Activated CD8-positive, alpha-beta memory T cell treated with anti-CD3 and anti-CD28 coated beads for 36 hours (primary cell): ENCODE measurements around the gene BSN. TPM values are rescaled to one million over a fixed set of nuclear protein-coding genes. Genes with fewer than 3 reads are reported as not detected.

Experiments
- CTCF ChIA-PET: fragments of 350-600 bp; sonication (Branson Sonifier 250); formaldehyde crosslinking; loops from one replicate; lab custom pipeline; 2021; ENCODE audit warnings: antibody characterized with exemption; lab: Charles Lee
- POLR2A ChIA-PET: fragments of 350-600 bp; sonication (Branson Sonifier 250); formaldehyde crosslinking; loops from one replicate; lab custom pipeline; 2021; ENCODE audit warnings: antibody characterized with exemption; lab: Charles Lee
- total RNA-seq, 2 experiments: library from RNA; stranded (reverse); gene quantifications; one replicate each; pipeline ENCODE4 v1.2.3, GENCODE V29; 2021

Gene BSN, protein sequence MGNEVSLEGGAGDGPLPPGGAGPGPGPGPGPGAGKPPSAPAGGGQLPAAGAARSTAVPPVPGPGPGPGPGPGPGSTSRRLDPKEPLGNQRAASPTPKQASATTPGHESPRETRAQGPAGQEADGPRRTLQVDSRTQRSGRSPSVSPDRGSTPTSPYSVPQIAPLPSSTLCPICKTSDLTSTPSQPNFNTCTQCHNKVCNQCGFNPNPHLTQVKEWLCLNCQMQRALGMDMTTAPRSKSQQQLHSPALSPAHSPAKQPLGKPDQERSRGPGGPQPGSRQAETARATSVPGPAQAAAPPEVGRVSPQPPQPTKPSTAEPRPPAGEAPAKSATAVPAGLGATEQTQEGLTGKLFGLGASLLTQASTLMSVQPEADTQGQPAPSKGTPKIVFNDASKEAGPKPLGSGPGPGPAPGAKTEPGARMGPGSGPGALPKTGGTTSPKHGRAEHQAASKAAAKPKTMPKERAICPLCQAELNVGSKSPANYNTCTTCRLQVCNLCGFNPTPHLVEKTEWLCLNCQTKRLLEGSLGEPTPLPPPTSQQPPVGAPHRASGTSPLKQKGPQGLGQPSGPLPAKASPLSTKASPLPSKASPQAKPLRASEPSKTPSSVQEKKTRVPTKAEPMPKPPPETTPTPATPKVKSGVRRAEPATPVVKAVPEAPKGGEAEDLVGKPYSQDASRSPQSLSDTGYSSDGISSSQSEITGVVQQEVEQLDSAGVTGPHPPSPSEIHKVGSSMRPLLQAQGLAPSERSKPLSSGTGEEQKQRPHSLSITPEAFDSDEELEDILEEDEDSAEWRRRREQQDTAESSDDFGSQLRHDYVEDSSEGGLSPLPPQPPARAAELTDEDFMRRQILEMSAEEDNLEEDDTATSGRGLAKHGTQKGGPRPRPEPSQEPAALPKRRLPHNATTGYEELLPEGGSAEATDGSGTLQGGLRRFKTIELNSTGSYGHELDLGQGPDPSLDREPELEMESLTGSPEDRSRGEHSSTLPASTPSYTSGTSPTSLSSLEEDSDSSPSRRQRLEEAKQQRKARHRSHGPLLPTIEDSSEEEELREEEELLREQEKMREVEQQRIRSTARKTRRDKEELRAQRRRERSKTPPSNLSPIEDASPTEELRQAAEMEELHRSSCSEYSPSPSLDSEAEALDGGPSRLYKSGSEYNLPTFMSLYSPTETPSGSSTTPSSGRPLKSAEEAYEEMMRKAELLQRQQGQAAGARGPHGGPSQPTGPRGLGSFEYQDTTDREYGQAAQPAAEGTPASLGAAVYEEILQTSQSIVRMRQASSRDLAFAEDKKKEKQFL (N-terminal part only)
- total RNA-seq = under 1 TPM; 0.25 to 0.30 TPM

DNA sequence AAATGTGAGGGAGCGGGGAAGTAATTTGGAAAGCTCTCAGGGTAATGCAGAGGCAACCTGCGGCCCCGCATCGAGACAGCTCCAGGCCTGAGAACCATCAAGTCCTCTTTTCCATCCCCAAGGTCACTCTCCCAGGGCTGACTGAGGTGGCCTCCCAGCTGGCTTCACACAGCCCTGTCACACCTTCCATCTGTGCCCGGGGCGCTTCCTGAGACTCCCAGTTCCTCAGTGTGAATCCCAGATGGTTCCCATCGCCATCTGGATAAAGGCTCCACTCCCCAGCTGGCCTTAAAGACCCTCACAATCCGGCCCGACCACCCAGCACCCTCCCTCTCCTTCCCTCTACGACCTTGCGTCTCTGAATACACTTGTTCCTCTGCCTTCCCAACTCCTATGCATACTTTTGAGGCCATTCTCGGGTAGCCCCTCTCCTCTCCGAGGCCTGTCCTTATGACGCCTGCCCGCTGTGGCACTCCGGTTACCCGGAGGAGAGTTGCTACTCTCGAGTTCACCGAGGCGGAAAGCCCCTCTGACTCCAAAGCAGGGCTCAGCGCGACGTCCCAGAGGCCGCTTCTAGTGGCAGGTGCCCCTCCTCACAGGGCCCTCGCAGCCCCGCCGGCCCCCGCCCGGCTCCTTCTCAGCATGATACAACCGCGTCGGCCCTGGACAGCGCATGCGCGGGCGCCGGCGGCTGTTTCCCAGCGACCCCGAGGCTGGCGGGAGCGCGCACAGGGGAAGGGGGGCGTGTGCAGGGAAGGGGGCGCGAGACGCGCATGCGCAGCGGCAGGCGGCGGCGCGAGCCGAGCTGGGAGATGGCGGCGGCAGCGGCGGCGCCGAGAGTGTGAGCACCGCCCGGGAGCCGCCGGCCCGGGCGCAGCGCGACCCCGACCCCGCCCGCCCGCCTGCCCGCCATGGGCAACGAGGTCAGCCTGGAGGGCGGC is at the start of gene BSN:
BSN (plus strand) TSS at position 786 of the 941 bp plus-strand sequence; CDS start at position 912, 126 bp downstream.
- POLR2A ChIA-PET = interaction anchor here (0.8 to 1.0 kb wide), 2 partner anchors 14 to 170 kb away, joined by 3 read pairs; partner anchors contain the start of gene GMPPB
- CTCF ChIA-PET = interaction anchor here (0.6 to 5.5 kb wide), 4 partner anchors 14 to 118 kb away, joined by 3 to 33 read pairs (median 10); no protein-coding TSS in a partner anchor

DNA sequence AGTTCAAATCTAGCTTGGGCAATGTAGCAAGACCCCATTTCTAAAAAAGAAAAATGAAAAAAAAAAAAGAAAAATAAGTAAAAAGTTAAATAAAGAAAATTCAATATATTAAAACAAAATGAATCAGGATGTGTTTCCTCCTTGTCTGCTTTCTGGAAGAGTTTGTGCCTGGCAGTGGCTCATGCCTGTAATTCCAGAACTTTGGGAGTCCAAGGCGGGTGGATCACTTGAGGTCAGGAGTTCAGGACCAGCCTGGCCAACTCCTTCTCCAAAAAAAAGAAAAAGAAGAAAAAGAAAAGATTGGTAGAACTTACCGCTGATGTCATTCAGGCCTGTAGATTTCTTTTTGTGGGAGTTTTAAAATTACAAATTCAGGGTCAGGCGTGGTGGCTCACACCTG is 47.4 kb upstream of the BSN start:
- ChIA-PET CTCF (interaction anchor here (0.5 kb wide), 1 partner anchor 28 kb away, joined by 7 read pairs; no protein-coding TSS in a partner anchor), POLR2A (no interaction called here)

DNA sequence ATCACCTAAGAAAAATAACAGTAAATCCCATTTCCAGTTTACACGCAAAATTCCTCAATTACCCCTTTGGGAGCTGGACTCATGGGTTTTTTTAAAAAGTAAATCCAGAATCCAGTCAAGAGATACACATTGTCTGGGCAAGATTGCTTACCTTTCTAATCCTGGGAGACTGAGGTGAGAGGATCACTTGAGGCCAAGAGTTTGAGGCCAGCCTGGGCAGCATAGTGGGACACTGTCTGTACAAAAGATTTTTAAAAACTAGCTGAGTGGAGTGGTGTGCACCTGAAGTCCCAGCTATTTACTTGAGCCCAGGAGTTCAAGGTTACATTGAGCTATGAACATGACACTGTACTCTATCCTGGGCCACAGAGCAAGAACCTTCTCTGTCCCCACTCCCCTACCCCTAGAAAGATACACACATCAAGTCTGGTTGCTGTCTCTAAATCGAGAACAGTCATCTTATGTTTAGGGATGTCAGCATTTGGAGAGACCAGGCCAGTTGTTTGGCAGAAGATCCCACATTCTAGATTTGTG is 45.2 kb upstream of the BSN start:
- ChIA-PET CTCF (no interaction called here), POLR2A (no interaction called here)

DNA sequence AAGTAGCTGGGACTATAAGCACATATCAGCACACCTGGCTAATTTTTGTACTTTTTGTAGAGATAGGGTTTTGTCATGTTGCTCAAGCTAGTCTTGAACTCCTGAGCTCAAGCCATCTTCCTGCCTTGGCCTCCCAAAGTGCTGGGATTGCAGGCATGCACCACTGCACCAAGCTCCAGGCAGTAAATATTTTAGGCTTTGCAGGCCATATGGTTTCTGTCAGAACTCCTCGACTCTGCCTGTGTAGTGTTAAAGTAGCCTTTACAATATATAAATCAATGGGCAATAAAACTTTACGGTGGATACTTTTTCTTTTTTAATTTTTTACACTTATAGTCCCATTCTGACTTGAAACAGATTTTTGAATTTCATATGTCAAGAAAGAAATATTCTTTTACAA is 42.6 kb upstream of the BSN start:
- POLR2A ChIA-PET = no interaction called here
- CTCF ChIA-PET = interaction anchor here (0.7 to 1.0 kb wide), 2 partner anchors 14 to 117 kb away, joined by 3 read pairs; no protein-coding TSS in a partner anchor

DNA sequence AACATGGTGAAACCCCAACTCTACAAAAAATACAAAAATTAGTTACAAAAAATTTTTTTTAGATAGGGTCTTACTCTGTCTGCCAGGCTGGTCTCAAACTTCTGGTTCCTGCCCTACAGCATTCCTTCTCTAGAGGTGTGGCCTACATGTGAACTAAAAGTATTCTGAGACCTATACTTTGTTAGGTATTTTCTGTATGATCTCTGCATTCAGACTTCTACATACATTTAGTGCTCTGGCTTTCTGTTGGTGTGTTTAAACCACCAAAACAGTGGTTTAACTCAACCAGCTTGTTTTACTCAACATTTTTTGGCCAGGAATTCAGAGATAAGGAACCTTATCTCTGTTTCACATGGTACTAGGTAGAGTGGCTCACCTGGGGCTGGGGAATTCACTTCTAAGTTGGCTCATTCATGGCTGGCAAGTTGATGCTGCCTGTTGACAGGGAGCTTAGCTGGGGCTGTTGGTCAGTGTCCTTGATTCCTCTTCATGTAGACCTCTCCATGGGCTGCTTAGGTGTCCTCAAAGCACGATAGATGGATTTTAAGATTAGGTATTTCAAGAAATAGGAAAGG is 41.4 kb upstream of the BSN start:
- POLR2A ChIA-PET = no interaction called here
- CTCF ChIA-PET = interaction anchor here (0.9 kb wide), 1 partner anchor 27 kb away, joined by 3 read pairs; no protein-coding TSS in a partner anchor

DNA sequence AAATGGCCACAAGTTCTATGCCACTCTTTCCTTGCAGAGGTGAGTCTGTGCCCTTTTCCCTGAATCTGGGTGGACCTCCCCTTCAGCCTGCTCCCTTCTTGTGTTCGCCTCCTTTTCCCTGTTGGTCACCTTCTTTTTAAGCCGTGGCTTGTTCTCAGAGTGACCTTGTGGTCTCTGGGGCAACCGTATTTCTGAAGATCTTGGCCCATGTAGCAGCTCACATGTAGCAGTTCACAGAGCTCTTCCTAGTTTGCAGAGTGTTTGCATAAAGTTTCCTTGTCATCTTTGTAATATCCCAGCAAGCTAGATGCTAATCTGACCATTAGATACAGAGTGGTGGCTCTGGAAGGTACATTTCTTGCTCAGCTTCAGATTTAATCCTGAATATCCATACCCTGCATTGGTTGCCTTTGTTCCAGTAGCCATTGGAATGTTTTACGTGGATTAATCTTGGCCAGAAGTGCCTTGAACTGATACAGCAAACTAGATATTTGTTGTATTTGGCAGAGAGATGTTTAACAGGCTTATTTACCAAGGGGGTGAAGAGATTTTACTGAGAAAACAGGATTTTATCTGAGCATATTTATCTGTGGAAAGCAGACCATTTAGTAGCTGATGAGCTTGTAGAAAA is 40.7 kb upstream of the BSN start:
- CTCF ChIA-PET = interaction anchor here (0.6 to 0.9 kb wide), 2 partner anchors 23 to 26 kb away, joined by 3 to 6 read pairs; no protein-coding TSS in a partner anchor
- POLR2A ChIA-PET = no interaction called here

DNA sequence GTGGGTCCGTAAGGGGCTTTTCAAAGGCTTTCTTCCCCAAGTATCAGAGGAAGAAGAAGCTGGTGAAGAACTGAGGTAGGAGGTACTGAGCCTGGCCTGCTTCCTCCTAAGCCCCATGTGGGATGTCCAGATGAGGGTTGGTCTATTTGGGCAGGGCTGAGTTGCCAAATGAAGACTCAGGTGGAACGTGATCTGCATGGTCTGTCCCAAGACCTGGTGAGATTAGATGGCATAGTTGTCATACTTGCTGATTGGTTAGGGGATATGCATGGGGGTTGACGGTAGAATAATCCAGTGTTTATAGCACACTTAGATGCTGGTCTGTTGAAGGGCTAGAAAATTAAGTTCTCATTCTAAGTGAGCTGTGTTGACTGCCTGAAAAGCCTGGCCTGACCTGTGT is 36.3 kb upstream of the BSN start:
- ChIA-PET CTCF (no interaction called here), POLR2A (no interaction called here)

DNA sequence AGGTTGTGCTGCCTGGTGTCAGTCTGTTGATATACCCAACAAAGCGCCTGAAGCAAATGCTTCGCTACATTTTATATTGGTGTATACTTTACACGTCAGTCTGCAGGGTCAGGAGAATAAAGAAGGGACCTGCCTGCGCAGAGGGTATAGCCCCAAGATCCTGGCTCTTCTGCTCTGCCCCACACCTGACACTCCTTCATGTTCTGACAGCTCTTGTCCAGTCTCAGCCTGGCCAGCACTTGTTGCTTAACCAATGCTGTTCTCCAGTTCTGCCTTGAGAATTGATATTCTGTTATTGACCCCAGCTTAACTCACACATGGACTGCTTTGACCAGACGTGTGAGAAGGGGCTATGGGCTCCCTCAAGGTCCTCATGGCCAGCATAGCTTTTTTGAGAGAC is 35.8 kb upstream of the BSN start:
- POLR2A ChIA-PET = no interaction called here
- CTCF ChIA-PET = no interaction called here

DNA sequence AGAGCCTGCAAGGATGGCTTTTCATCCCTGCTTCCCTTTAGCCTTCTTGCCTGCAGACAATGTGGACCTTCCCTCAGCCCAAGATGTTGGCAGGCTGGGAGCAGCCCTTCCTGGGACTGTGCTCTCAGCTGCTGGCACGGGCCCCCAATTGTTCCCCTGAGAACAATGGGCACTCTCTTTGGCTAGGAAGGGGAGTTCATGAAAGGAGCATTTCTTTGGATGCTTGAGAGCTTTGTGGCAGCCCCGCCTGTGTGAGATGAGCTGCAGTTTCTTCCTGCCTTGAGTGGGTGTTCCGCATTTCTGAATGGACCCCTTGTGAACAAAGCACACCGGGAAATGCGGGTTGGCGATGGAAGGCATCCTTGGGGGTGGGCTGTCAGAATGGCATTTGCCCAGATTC is 35.0 kb upstream of the BSN start:
- ChIA-PET CTCF (no interaction called here), POLR2A (no interaction called here)

DNA sequence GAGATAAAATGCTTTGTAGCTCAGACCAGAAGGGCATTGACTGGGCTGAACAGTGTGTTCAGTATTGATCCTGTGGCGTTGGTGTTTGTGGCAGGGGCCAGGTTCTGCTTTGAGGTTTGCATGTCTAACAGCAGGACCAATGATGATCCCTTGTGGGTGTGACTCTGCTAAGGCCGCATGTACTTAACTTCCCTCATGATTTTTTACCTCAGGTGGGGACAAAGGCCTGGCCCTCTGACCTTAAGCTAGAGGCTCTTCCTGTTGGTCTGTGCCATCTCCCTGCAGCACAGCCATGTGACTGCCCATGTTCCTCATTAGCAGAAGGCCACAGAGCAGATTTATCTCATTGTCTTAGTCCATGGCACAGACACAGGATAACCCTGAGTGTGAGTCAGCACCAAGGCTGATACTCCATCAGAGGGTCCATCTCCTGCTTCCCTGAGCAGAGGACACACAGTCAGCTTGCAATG is 34.3 kb upstream of the BSN start:
- POLR2A ChIA-PET = no interaction called here
- CTCF ChIA-PET = no interaction called here

DNA sequence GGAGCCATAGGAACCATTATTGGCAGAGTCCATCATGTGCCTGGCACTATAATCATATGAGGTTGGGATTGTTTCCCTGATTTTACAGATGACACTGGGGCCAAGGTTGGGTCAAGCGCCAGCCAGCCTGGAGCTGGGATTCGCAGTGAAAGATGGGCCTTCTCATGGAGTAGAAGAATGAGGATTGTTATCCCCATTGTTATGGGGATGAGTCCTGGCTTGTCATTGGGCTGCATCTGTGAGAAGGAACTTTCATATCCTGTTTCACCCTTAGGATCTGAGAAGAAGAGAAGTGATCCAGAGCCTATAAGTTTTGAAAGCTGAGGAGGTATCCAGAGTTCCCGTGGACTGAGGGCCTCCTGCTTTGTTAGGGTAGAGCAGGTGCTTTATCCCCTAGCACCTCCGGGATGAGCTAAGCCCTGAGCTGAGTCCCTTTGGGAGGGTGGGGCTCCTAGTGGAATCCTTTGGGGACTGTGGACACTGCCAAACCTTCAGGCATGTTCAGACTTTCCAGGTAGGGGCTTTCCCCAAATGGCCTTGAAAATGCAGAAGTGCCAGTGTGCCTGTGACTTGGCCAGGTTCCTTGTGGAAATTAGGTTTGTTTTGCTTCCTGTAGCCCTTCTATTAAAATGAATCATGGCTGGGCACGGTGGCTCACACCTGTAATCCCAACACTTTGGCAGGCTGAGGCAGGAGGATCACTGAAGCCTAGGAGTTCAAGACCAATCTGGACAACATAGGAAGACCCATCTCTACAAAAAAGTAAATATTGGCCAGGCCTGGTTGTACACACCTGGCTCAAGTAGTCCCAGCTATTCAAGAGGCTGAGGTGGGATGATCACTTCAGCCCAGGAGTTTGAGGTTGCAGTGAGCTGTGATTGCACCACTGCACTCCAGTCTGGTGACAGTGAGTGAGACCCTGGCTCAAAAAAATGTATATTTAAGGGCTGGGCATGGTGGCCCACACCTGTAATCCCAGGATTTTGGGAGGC is 30.2 kb upstream of the BSN start:
- POLR2A ChIA-PET = no interaction called here

DNA sequence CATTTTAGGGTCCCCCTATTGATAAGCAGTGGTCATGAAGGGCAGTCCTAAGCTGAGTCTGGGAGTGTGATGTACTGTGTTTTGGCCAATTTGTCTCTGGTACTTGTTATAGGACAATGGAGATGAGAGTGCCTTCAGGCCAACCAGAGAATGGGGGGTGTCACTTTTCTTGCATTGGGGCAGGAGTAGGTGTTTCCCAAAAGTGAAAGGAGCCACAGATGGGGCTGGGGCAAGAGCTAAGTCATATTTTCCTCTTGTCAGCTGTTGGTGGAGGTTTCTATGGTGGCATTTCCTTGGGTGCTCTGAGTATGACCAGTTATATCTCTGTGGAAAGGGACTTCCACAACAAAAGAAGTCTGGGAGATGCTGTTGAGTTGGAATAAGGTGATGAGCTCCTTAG is 24.7 kb upstream of the BSN start:
- ChIA-PET CTCF (interaction anchor here (1.3 to 5.6 kb wide), 3 partner anchors 9 to 131 kb away, joined by 4 to 33 read pairs (median 4); no protein-coding TSS in a partner anchor), POLR2A (no interaction called here)

More for the DNA sequence above, 30.2 kb upstream of the BSN start:
- CTCF ChIA-PET = no interaction called here

DNA sequence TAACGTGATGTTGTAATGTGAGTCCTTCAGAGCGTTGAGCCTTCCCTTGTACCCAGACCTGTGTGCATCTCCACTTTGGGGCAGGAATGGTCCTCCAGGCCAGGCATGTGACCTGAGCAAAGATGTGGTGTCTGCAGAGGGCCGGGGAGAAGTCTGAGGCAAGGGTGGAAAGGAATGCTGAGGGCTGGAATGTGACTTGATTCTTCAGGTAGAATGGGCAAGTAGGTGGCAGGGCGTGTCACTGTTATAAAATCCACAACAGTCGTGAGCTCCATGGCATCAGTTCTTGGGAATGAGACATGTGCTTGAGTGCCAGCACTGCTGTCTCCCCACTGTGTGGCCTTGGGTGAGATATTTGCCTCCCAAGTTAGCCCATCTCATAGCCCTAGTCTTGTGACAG is 24.0 kb upstream of the BSN start:
- POLR2A ChIA-PET = no interaction called here
- CTCF ChIA-PET = interaction anchor here (1.6 to 5.6 kb wide), 2 partner anchors 8 to 10 kb away, joined by 4 to 33 read pairs; no protein-coding TSS in a partner anchor

DNA sequence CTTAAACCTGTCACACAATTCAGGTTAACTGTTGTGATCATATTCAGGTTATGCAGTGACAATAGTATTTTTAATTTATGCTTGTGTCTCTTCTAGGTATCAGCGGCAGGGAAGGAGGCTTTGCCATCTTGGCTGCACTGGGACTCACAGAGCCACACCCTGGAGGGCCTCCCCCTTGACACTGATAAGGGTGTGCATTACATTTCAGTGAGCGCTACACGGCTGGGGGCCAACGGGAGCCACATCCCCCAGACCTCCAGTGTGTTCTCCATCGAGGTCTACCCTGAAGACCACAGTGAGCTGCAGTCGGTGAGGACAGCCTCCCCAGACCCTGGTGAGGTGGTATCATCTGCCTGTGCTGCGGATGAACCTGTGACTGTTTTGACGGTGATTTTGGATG is 23.6 kb upstream of the BSN start:
- POLR2A ChIA-PET = no interaction called here
- CTCF ChIA-PET = interaction anchor here (5.6 kb wide), 1 partner anchor 10 kb away, joined by 33 read pairs; no protein-coding TSS in a partner anchor

DNA sequence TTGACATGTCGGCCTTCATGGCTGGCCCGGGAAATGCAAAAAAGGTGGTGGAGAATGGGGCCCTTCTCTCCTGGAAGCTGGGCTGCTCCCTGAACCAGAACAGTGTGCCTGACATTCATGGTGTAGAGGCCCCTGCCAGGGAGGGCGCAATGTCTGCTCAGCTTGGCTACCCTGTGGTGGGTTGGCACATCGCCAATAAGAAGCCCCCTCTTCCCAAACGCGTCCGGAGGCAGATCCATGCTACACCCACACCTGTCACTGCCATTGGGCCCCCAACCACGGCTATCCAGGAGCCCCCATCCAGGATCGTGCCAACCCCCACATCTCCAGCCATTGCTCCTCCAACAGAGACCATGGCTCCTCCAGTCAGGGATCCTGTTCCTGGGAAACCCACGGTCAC is 23.1 kb upstream of the BSN start:
- POLR2A ChIA-PET = no interaction called here

More for the DNA sequence above, 23.1 kb upstream of the BSN start:
- CTCF ChIA-PET = interaction anchor here (0.5 to 5.6 kb wide), 2 partner anchors 9 to 87 kb away, joined by 3 to 33 read pairs; no protein-coding TSS in a partner anchor
